ENCODE measurements around the gene ENAH.

- TF ChIP-seq EZH2 (IDR thresholded peaks at IDR 0.05) = no peak
- TF ChIP-seq POLR2AphosphoS5 (IDR thresholded peaks at IDR 0.05; ENCODE audit: borderline replicate concordance, low read depth, low read length) = no peak
- no peak for TF ChIP-seq FOXP2 (optimal IDR thresholded peaks at IDR 0.05; ENCODE audit: control extremely low read depth, extremely low read length, insufficient read depth)
Measured at GRCh38 chr1:225532240-225532944, 120.5 kb downstream of the ENAH start.

Measured in SK-N-MC (cell line).